ENCODE data around the gene TBCA. TPM values are rescaled to one million over a fixed set of nuclear protein-coding genes. Genes with fewer than 3 reads are reported as not detected.

Gene TBCA, protein sequence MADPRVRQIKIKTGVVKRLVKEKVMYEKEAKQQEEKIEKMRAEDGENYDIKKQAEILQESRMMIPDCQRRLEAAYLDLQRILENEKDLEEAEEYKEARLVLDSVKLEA
- total RNA-seq (94.4 TPM), polyA plus RNA-seq (100 to 1,000 TPM; 184 to 285 (median 208) TPM)

DNA sequence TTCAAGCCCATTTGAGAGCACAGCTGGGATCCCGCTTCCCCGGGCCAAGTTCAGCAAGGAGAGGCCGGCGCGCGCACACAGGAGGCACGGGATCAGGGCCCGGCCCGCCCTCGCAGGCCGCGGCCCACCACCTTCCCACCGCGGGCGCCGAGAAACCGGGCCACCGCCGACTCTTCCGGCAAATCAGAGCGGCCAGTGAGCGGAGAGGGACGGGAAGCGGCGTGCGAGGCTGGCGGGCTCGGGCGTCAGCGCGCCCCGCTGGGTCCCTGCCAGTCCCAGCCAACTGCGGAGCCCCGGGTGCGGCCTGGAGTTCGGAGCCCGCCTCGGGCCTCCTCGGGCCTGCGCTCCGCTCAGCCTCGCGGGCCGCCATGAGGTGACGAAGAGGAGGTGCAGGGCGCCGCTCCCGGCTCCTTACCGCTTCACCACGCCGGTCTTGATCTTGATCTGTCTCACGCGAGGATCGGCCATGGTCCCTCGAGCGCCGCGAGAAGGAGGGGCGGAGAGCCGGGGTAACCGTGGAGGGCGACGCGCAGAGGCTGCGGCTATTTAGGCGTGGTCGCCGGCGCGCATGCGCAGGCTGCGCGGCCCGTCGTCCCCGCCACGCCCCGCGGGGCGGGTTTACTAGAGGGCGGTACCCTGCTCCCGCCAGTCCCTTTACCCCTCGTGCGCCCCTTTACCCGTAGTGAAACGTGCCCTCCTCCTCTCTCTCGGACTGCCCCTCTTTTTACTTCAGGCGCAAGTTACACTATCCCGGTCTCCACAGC lies at the start of gene TBCA:
TSS of gene TBCA (minus strand) at position 550 of the 764 bp plus-strand sequence. CDS start at position 468, 82 bp downstream.
- Histone ChIP-seq H3K27me3 (ENCODE audit: control insufficient read depth, insufficient read depth, low read length) (no peaks in the 10 kb centered on the region), H3K9me3 (ENCODE audit: control insufficient read depth in 2 of 2, low read length in 2 of 2) (no peaks in the 10 kb centered on the region), H3K4me1 (ENCODE audit: control insufficient read depth, insufficient read depth, low read length, poor library complexity, severe bottlenecking) (peaks cover 41% of the 10 kb centered on the region), H3K27ac (ENCODE audit: insufficient read depth, low read length, poor library complexity, severe bottlenecking) (peak within 1 kb of the TSS; percentile 98), H3K36me3 (ENCODE audit: control insufficient read depth, insufficient read depth, low read length) (peaks cover 4% of the 10 kb centered on the region), H3K4me3 (ENCODE audit: low read depth, low read length) (peak within 1 kb of the TSS; percentile 96)
- Mint-ChIP-seq H3K36me3 (peaks cover 9% of the 10 kb centered on the region), H3K27me3 (peaks cover 7% of the 10 kb centered on the region), H3K9me3 (no peaks in the 10 kb centered on the region), H3K27ac (peak within 1 kb of the TSS; percentile 97 to 99 (median 98)), H3K4me1 (peaks cover 25 to 53% (median 38%) of the 10 kb centered on the region in 4 donors), H3K4me3 (peak within 1 kb of the TSS; percentile 93 to 96 (median 95))
- ATAC-seq (ENCODE audit: low read depth in 2 of 2) (peak; percentile 86 to 90), DNase-seq (peak; percentile 88 to 94 (median 92))

DNA sequence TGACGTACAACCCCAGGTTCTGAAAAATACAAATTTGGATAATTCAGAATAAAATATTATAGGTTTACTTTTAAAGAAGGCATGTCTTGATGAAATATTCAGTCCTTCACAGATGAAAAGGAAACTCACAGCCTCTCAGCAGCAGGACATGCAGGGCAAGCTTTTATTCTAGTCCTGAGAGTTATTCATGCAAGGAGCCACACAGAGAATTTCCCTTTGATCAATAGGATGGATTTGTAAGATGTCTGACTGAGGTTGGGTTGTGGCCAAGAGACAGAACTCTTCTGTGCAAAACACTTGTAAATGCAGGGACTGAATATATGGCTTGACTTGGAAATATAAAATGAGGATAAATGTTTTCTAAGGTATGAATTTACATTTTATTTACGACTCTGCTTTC lies 48.8 kb upstream of the TBCA start:
- H3K4me3 Mint-ChIP-seq, result no peak overlapping the region

DNA sequence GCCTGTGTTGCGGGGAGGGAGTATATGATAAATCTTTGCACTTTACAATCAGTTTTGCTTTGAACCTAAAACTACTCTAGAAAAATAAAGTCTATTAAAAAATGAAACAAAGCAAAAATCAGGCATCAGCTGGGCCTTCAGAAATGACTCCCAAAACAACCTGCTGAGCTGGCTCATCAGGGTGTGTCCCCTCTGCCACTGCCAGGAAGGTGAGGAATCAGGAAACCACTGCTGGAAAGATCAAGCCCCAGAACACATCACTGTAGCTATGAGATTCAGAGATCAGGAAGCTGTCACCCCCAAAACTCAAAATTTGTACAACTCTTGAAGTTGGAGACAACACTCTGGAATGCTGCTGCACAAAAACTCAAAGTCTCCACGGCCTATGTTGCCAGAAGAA lies 40.5 kb upstream of the TBCA start:
- Histone ChIP-seq H3K4me3 (ENCODE audit: low read depth, low read length) (no peak overlapping the region), H3K36me3 (ENCODE audit: control insufficient read depth, insufficient read depth, low read length) (no peaks in the 10 kb centered on the region), H3K27me3 (ENCODE audit: control insufficient read depth, insufficient read depth, low read length) (no peaks in the 10 kb centered on the region), H3K27ac (ENCODE audit: insufficient read depth, low read length, poor library complexity, severe bottlenecking) (no peak overlapping the region), H3K4me1 (ENCODE audit: control insufficient read depth, insufficient read depth, low read length, poor library complexity, severe bottlenecking) (no peaks in the 10 kb centered on the region), H3K9me3 (ENCODE audit: control insufficient read depth in 2 of 2, low read length in 2 of 2) (no peaks in the 10 kb centered on the region)
- DNase-seq (no peak), ATAC-seq (ENCODE audit: low read depth in 2 of 2) (no peak)
- H3K9me3 Mint-ChIP-seq, result peaks cover 0 to 1% (median 0%) of the 10 kb centered on the region in 7 donors
- no peak overlapping the region for H3K27ac Mint-ChIP-seq
- no peaks in the 10 kb centered on the region for H3K36me3 Mint-ChIP-seq
- no peak overlapping the region for H3K4me3 Mint-ChIP-seq
- peaks cover 29% of the 10 kb centered on the region for H3K27me3 Mint-ChIP-seq
- H3K4me1 Mint-ChIP-seq, result no peaks in the 10 kb centered on the region

More for the DNA sequence above, 48.8 kb upstream of the TBCA start:
- Mint-ChIP-seq H3K27ac (no peak overlapping the region), H3K27me3 (peaks cover 36% of the 10 kb centered on the region), H3K4me1 (no peaks in the 10 kb centered on the region), H3K9me3 (peaks cover 0 to 1% (median 0%) of the 10 kb centered on the region in 7 donors), H3K36me3 (no peaks in the 10 kb centered on the region)
- Histone ChIP-seq H3K27me3 (ENCODE audit: control insufficient read depth, insufficient read depth, low read length) (peaks cover 7% of the 10 kb centered on the region), H3K9me3 (ENCODE audit: control insufficient read depth in 2 of 2, low read length in 2 of 2) (no peaks in the 10 kb centered on the region), H3K27ac (ENCODE audit: insufficient read depth, low read length, poor library complexity, severe bottlenecking) (no peak overlapping the region), H3K36me3 (ENCODE audit: control insufficient read depth, insufficient read depth, low read length) (no peaks in the 10 kb centered on the region), H3K4me3 (ENCODE audit: low read depth, low read length) (no peak overlapping the region), H3K4me1 (ENCODE audit: control insufficient read depth, insufficient read depth, low read length, poor library complexity, severe bottlenecking) (no peaks in the 10 kb centered on the region)
- DNase-seq (no peak), ATAC-seq (ENCODE audit: low read depth in 2 of 2) (no peak)

DNA sequence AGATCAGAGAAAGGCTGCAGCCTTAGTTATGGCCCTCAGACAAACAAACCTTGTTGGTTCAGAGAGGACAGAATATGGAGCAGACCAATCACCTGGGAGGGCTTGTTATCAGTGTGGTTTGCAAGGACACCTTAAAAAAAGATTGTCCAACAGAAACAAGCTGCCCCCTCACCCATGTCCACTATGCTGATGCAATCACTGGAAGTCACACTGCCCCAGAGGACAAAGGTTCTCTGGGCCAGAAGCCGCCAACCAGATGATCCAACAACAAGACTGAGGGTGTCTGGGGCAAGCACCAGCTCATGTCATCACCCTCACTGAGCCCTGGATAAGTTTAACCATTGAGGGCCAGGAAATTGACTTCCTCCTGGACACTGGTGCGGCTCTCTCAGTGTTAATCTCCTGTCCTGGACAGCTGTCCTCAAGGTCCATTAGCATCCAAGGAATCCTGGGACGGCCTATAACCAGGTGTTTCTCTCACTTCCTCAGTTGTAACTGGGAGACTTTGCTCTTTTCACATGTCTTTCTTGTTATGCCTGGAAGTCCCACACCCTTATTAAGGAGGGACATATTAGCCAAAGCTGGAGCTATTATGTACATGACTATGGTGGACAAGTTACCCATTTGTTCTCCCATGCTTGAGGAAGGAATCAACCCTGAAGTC lies 36.9 kb upstream of the TBCA start:
- Histone ChIP-seq H3K36me3 (ENCODE audit: control insufficient read depth, insufficient read depth, low read length) (no peaks in the 10 kb centered on the region), H3K4me3 (ENCODE audit: low read depth, low read length) (no peak overlapping the region), H3K27ac (ENCODE audit: insufficient read depth, low read length, poor library complexity, severe bottlenecking) (no peak overlapping the region), H3K9me3 (ENCODE audit: control insufficient read depth in 2 of 2, low read length in 2 of 2) (peaks cover 0 to 4% of the 10 kb centered on the region in 2 experiments), H3K27me3 (ENCODE audit: control insufficient read depth, insufficient read depth, low read length) (no peaks in the 10 kb centered on the region), H3K4me1 (ENCODE audit: control insufficient read depth, insufficient read depth, low read length, poor library complexity, severe bottlenecking) (no peaks in the 10 kb centered on the region)
- peaks cover 21% of the 10 kb centered on the region for H3K27me3 Mint-ChIP-seq
- ATAC-seq (ENCODE audit: low read depth in 2 of 2), result no peak
- no peaks in the 10 kb centered on the region for H3K36me3 Mint-ChIP-seq
- peaks cover 0 to 15% (median 3%) of the 10 kb centered on the region in 7 donors for H3K9me3 Mint-ChIP-seq
- no peak overlapping the region for H3K4me3 Mint-ChIP-seq
- H3K27ac Mint-ChIP-seq, result no peak overlapping the region
- H3K4me1 Mint-ChIP-seq, result no peaks in the 10 kb centered on the region
- no peak for DNase-seq

DNA sequence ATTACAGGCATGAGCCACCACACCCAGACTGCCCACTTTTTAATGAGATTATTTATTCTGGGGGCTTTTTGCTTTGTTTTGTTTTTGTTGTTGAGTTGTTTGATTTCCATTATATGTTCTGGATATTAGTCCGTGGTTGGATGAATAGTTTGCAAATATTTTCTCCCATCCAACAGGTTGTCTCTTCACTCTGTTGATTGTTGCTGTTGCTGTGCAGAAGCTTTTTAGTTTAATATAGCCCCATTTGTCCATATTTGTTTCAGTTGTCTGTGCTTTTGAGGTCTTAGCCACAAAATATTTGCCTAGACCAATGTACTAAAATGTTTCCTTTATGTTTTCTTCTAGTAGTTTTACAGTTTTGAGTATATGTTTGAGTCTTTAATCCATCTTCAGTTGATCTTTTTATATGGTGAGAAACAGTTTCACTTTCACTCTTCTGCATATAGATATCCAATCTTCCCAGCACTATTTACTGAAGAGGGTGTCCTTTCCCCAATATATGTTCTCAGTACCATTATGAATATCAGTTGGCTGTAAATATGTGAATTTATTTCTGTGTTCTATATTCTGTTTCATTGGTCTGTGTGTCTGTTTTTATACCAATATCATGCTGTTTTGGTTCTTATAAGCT lies 30.2 kb upstream of the TBCA start:
- peak in 1 of 3 donors; percentile 30 for DNase-seq
- H3K27ac ChIP-seq (ENCODE audit: insufficient read depth, low read length, poor library complexity, severe bottlenecking), result no peak overlapping the region

DNA sequence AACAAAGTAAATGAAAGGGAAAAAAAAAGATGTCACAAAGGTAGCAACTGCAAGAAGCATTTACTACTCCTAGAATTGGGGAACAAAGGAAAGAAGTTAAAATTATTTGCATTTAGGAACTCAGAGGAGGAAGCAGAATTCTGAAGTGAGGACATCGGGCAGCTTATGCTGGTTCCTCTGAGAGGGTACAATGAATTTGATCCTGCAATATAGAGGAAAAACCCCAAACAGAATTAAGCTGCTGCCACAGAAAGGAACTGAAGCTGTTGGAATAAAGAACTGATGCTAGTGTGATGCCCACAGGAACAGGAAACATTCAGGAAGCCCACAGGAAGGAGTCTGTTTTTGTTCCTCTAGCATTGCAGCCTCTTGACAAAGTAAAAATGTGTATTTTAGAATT lies 22.3 kb upstream of the TBCA start:
- Histone ChIP-seq H3K9me3 (ENCODE audit: control insufficient read depth in 2 of 2, low read length in 2 of 2) (peaks cover 4 to 12% of the 10 kb centered on the region in 2 experiments), H3K27ac (ENCODE audit: insufficient read depth, low read length, poor library complexity, severe bottlenecking) (no peak overlapping the region), H3K4me3 (ENCODE audit: low read depth, low read length) (no peak overlapping the region), H3K4me1 (ENCODE audit: control insufficient read depth, insufficient read depth, low read length, poor library complexity, severe bottlenecking) (no peaks in the 10 kb centered on the region), H3K36me3 (ENCODE audit: control insufficient read depth, insufficient read depth, low read length) (no peaks in the 10 kb centered on the region), H3K27me3 (ENCODE audit: control insufficient read depth, insufficient read depth, low read length) (peaks cover 39% of the 10 kb centered on the region)
- Mint-ChIP-seq H3K9me3 (peaks cover 3 to 29% (median 14%) of the 10 kb centered on the region in 7 donors), H3K4me3 (no peak overlapping the region), H3K27me3 (peaks cover 55% of the 10 kb centered on the region), H3K36me3 (no peaks in the 10 kb centered on the region), H3K27ac (no peak overlapping the region), H3K4me1 (no peaks in the 10 kb centered on the region)
- DNase-seq (no peak), ATAC-seq (ENCODE audit: low read depth in 2 of 2) (no peak)

More for the DNA sequence above, 30.2 kb upstream of the TBCA start:
- H3K9me3 ChIP-seq (ENCODE audit: control insufficient read depth in 2 of 2, low read length in 2 of 2), result peaks cover 0 to 11% of the 10 kb centered on the region in 2 experiments
- no peaks in the 10 kb centered on the region for H3K4me1 ChIP-seq (ENCODE audit: control insufficient read depth, insufficient read depth, low read length, poor library complexity, severe bottlenecking)
- Mint-ChIP-seq H3K27me3 (peaks cover 4% of the 10 kb centered on the region), H3K4me3 (peak overlapping the region in 2 of 4 donors; percentile 49 to 82), H3K9me3 (peaks cover 0 to 27% (median 8%) of the 10 kb centered on the region in 7 donors), H3K4me1 (peaks cover 0 to 8% (median 6%) of the 10 kb centered on the region in 4 donors), H3K36me3 (no peaks in the 10 kb centered on the region), H3K27ac (no peak overlapping the region)
- H3K4me3 ChIP-seq (ENCODE audit: low read depth, low read length), result peak overlapping the region; percentile 49
- no peak for ATAC-seq (ENCODE audit: low read depth in 2 of 2)
- no peaks in the 10 kb centered on the region for H3K36me3 ChIP-seq (ENCODE audit: control insufficient read depth, insufficient read depth, low read length)
- H3K27me3 ChIP-seq (ENCODE audit: control insufficient read depth, insufficient read depth, low read length), result peaks cover 3% of the 10 kb centered on the region

DNA sequence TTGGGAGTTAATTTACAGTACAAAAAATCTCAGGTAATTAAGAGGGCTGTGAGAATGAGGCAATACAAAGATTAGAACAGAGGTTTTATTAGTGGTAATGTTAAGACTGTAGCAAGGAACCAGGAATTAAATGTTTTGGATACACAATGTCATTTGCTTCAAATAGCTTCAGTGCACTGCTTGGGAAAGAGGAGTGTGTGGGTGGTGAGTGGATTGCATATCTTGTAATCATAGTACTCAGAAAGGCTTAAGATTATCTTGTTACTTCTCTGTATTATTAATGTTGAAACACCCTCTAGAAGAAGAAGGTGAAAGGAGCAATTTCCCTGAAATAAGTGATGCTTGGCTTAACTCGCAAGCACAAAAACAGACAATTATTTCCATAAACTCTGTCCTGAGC lies 21.0 kb upstream of the TBCA start:
- no peak overlapping the region for H3K4me3 ChIP-seq (ENCODE audit: low read depth, low read length)
- peaks cover 3 to 28% (median 8%) of the 10 kb centered on the region in 7 donors for H3K9me3 Mint-ChIP-seq
- ATAC-seq (ENCODE audit: low read depth in 2 of 2) (no peak), DNase-seq (no peak)
- peaks cover 37% of the 10 kb centered on the region for H3K27me3 ChIP-seq (ENCODE audit: control insufficient read depth, insufficient read depth, low read length)
- H3K4me3 Mint-ChIP-seq, result no peak overlapping the region
- H3K36me3 ChIP-seq (ENCODE audit: control insufficient read depth, insufficient read depth, low read length), result no peaks in the 10 kb centered on the region
- no peaks in the 10 kb centered on the region for H3K4me1 ChIP-seq (ENCODE audit: control insufficient read depth, insufficient read depth, low read length, poor library complexity, severe bottlenecking)
- H3K27ac Mint-ChIP-seq, result no peak overlapping the region
- H3K27me3 Mint-ChIP-seq, result peaks cover 62% of the 10 kb centered on the region
- peaks cover 4 to 8% of the 10 kb centered on the region in 2 experiments for H3K9me3 ChIP-seq (ENCODE audit: control insufficient read depth in 2 of 2, low read length in 2 of 2)
- no peaks in the 10 kb centered on the region for H3K4me1 Mint-ChIP-seq
- no peak overlapping the region for H3K27ac ChIP-seq (ENCODE audit: insufficient read depth, low read length, poor library complexity, severe bottlenecking)
- no peaks in the 10 kb centered on the region for H3K36me3 Mint-ChIP-seq
